Activated CD4-positive, CD25-positive, alpha-beta regulatory T cell treated with anti-CD3 and anti-CD28 coated beads, Interleukin-2, amount 50 U/mL, for 72 hours (primary cell): ENCODE data around the gene NAT14.
A peak's percentile ranks its signal among the peaks of the same experiment; 100 is the strongest.

Source experiments
- DNase-seq: peaks from one replicate; pipeline ENCODE4 v3.0.0; 2021

The NAT14 gene

GRCh38 chr19:55453511-55454260 lies 31.3 kb upstream of the NAT14 start:
- no peak for DNase-seq

DNA sequence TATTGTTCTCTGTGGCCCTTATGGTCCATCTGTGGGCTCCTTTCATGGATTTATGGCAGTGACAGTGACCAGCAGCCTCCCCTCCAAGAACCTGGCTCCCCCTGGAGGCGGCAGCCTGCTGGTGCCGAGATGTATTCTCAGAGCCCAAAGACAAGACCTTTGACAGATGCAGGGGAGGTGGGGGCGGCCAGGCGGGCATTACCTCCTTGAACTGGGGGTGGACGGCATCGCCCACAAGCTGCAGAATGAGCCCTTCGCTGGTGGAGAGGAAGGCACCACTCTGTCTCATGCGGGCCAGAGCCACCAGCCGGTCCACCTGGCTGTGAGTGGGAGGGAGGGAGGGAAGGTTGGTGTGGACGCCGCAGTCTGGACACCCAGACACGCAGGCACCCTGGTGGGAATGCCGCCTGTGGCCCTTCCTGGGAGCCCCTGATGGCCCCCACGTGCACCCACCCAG lies 30.2 kb upstream of the NAT14 start:
- DNase-seq = no peak

- DNase-seq = no peak
These were observed 29.3 kb upstream of the NAT14 start for GRCh38 chr19:55455576-55456235.

DNA sequence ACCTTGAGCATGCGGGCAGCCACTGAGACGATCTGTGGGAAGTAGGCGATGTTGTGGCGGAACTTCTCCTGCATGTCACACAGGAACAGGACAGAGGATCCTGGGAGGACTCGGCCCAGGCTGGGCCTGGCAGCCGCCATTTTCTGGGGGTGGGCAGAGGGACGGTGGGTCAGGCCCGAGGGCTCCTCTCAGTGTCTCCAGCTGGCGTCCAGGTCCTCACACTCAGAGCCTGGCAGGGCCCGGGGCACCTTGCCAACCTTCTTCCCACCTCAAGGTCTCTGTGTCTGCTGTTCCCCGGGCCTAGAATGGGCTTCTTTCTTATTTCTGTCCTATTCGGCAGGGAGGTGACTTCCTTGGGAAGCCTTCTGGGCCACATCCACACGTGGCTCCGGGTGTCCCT lies 28.6 kb upstream of the NAT14 start:
- no peak for DNase-seq

DNA sequence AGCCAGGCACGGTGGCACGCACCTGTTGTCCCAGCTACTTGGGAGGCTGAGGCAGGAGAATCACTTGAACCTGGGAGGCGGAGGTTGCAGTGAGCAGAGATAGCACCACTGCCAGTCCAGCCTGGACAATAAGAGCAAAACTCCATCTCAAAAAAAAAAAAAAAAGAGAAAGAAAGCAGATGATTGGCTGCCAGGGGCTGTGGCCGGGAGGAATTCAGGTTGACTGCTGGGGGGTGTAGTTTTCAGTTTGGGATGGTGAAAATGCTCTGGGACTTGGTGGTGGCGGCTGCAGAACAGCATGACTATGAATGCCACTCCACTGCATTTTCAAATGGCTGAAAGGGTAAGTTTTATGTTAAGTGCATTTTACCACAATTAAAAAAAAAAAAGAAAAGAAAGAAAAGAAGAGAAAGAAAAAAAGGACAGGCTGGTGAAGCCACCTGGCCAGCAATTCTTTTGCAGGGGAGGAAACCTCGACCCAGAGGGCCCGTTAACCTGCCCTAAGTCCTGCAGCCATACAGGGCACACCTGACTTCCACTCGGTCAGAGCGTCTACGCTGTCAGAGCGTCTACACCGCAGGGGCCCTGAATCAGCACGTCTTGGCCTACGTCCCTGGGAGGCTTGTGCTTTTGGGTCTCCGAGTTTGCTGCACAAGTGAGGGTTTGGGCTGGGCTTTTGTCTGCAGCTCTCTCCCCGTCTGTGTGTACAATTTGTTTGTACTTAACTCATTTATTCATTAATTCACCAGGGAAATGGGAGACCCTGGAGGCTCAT lies 27.1 kb upstream of the NAT14 start:
- DNase-seq = no peak

DNA sequence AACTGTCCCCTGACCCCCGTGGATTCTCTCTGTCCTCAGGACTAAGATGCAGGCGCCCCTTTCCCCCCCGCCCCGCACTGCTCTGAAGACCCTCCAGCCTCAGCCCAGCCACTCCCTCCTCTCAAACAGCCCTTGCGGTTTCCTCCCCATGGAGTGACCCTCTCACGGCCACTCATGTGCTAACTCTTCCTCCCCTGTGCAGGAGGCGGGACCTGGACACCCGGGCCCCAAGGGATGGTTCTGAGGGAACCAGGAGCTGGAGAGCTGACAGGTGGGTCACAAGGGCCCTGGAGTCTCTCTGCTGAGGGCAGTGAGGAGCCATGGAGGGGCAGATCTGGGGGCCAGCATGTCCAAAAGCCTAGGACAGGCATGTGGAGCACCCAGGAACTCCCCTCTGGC lies 25.4 kb upstream of the NAT14 start:
- no peak for DNase-seq

DNA sequence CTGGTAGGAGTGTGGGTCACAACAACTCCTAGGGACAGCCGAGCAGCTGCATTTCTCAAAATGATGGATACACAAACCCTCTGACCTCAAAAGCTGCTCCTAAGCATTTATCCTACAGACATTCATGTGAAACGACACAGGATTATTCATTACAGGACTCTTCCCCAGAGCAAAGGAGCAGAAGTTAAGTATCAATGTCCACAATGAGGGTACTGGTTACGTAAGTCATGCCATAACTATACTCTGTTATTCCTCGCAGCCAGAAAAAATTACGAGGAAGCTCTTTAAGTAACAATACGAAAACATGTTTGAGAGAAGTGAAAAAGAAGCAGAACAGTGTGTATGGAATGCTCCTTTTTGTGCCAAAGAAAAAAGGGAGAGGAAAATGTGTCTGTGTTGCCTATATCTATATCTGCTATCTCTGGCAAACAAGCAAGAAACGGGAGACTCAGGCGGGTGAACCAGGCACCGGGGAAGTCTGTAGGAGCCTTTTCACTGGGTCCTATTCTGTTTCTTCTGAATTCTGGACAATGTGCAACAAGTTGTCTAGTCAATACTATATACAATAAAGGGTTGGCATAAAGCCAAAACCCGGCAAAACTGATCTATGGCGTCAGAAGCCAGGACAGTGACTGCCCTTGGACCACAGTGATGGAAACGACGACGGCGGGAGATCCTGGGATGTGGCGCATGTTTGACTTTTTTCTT lies 24.9 kb upstream of the NAT14 start:
- DNase-seq = no peak

DNA sequence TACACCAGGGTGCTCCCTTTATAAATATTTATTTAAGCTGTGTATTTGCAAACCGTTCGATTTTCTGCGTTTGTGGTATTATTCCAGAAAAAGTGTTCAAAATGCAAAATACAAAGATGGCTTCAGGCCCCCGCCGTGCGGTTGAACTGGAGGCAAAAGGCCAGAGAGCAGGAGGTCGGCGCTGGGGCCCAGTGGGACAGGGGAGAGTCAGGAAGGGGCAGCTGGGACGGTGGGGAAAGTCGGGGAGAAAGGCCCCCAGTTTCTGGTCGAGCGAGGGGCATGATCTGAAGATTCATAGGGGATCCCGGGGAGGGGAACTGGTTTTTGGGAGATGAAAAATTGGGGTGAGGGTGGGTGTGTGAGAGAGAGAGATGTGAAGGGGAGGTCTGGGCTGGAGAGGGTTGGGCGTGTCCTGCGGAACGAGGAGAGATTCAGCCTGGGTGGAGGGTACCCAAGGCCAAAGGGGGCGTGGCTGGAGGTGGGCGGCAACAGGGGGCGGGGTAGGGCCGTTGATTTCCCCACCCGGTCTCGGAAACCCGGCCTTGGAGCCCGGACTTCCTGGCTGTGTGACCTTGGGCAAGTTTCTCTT lies 24.2 kb upstream of the NAT14 start:
- DNase-seq = peak; percentile 54

- DNase-seq = peak; percentile 100
These were observed 23.6 kb upstream of the NAT14 start, which contains the start of gene ISOC2 for GRCh38 chr19:55461259-55461973. TSS of gene ISOC2 (minus strand) at chr19:55461642. CDS start at chr19:55456486, 5,156 bp downstream.

DNA sequence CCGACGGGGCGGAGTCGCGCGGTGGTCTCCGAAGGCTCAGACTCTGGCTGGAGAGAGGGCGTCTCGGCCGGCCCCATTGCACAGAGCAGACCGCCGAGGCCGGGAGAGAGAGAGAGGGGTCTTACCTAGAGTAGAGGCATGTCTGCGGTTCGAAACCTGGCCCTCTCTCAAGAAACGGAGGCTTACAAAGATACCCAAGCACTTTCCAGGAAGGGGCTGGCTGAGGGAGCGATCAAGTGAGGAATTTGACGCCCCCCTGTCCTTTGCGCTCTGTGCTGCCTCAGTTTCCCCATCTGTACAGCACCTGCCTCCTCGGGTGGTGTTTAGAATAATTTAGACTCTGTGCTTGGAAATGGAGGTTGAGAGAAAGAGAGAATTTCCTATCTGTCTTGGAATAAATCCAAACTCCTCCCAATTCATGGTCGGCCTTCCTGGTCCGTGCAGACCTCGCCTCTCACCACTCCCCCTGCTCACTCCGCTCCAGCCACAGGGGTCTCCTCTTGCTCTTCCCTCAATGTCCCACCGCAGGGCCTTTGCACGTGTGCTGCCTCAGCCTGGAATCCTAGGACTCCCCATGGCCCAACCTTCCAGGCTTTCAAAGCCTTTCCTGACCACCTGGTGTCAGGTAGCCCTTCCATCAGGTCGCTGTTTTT lies 22.9 kb upstream of the NAT14 start:
- DNase-seq = no peak

DNA sequence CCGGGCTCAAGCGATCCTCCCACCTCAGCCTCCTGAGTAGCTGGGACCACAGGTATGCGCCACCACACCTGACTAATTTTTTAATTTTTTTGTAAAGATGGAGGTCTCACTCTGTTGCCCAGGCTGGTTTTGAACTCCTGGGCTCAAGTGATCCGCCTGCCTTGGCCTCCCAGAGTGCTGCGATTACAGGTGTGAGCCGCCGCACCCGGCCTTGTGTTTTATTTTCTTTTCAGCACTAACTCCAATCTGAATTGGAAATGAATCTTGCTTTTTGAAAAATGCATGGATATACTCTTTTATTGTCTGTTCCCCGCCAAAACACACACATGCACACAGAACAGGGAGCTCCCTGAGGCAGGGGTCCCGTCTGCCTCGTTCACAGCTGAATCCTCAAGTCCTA lies 22.3 kb upstream of the NAT14 start:
- DNase-seq = no peak

GRCh38 chr19:55463583-55464031 lies 21.4 kb upstream of the NAT14 start:
- DNase-seq = no peak

DNA sequence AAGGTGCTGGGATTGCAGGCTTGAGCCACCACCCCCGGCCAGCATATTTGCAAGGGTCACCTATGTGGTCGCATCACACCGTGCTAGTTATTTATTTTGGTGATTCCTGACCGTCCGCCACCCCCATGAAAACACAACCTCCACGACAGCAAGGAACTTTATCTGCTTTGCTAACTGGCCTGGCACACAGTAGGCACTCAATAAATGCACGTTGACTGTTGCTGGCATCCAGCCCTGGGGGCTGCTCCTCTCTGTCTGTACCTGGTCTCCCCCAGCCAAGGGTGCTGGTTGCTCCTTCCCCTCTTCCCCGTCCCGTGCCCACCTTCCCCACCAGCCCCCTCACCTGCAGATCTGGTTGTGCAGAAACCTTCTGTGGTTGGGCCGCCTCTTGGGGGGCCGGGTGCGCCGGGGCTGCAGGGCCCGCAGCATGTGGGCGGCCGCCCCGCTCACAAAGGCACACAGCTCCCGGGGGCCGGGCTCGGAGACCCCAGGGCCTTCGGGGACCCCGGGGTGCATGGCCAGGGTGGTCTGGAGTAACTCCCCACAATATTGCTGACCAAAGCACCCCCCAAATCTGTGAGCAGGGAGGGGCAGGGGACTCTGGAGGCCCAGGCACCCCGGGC lies 20.8 kb upstream of the NAT14 start:
- DNase-seq = no peak

DNA sequence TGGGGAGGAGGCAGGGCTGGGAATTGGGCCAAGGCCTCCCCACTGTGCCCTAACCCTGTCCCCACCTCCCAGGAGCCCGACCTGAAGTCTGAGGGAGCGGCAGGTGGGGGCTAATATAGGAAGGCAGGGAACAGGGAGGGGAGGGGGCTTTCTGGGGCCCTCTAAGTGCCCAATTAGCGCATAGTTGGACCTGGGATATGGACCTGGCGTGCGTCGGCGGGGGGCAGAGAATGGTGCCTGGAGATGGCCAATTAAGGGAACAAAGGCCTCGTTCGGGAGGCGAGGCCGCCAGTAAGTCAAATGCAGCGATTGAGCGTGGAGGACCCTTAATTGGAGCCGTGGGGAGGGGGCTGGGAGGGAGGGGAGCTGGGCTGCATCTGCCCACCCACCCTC lies 20.3 kb upstream of the NAT14 start, which contains the start of gene C19orf85:
C19orf85 (minus strand) TSS at position 90 of the 393 bp plus-strand sequence. CDS start 197 bp downstream, outside the sequence.
- no peak for DNase-seq

- DNase-seq = no peak
These were observed 19.3 kb upstream of the NAT14 start for GRCh38 chr19:55465460-55466240.

- DNase-seq = no peak
These were observed 18.8 kb upstream of the NAT14 start for GRCh38 chr19:55466241-55466614.

GRCh38 chr19:55467236-55468053 lies 17.5 kb upstream of the NAT14 start:
- peak; percentile 82 for DNase-seq

DNA sequence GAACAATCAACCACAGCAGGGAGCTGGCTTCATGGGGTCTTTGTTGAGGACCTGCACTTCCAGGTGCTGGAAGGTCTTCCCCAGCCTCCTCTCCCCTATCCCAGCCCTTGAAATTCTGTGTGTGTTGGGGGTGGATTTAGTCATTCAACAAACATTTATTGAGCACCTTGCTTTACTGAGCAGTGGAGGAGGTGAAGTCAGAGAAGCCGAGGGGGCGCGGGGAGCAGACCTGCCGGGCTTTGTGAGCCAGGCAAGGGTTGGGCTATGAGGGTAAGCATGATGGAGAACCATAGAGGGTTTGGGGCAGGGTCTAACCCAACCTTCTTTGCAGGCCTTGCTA lies 17.0 kb upstream of the NAT14 start:
- DNase-seq = no peak

GRCh38 chr19:55471266-55471665 lies 13.7 kb upstream of the NAT14 start:
- no peak for DNase-seq
